Measurements from ENCODE around the gene SREK1IP1.

The SREK1IP1 gene

DNA sequence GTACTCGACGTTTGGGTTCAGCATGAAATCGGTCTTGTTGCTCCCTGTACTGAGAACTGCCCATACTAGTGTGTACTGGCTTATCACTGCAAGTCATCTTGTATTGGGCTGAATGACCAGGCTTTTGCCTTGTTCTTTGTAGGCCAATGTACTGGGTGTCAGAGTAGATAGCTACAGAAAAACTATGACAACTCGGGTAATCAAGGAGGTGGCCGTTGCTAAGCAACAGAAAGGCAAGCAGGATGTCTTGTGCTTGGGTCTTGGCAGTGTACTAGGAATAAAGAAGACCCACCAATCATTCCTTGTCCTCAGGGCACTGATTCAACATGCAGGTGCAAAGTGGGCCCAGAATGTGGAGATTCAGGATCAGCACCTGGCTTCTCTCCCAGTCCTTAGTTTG lies 90.1 kb downstream of the SREK1IP1 start:
- DNase-seq: no peak

DNA sequence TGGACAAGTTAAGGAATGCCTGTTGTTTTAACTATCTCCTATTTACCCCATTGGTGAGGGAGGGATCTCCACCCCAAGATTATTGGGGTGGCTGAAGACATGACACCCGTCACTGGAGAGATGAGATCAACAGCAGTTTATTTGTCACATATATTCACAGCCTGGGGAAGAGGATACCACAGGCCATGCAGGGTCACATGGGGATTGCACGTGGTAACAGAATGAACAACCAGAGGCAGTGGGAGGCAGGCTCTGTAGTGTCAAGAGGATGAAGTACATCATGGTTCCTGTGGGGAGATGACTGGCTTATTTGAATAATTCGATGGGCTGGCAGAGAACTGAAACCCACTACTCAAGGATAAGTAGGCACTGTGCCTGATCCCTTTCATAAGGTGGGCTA lies 96.8 kb downstream of the SREK1IP1 start:
- DNase-seq: no peak

DNA sequence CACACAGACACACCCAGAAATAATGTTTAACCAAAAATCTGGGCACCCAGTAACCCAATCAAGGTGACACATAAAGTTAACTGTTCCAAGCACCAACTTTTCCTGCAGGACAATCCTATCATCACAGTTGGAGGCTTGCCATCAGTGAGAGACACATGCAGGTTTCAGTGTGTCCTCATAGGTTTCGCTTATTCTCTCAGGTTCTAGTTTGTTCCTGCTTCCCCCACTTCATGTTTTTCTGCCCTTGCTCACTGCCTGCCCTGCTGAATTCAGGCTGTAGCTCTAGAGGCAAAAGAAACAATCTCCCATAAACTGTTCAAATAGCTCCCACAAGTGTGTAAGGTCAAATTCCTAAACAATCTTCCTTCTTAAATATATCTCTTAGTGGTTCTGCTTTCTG lies 98.2 kb downstream of the SREK1IP1 start:
- DNase-seq: no peak
